Fibroblast of villous mesenchyme (primary cell): Measurements from ENCODE around the gene SPESP1. TPM values are rescaled to one million over a fixed set of nuclear protein-coding genes. Genes with fewer than 3 reads are reported as not detected.

Experiments
- DNase-seq: peaks from one replicate; pipeline ENCODE4 v3.0.0-alpha.2; 2010; ENCODE audit warnings: low read depth
- H3K4me3 ChIP-seq: 2 replicates; pipeline ENCODE4 v1.5.1; 2011; ENCODE audit warnings: low read depth, mild to moderate bottlenecking, low read length
- total RNA-seq: library from RNA; depleted of rRNA; stranded (reverse); fragments of >200 nt; gene quantifications from 2 replicates; pipeline ENCODE4 v1.2.3, GENCODE V29; 2012
- TF ChIP-seq, protein P1 (sequence below): IDR thresholded peaks from 2 replicates; pipeline ENCODE4 v1.5.1; 2012; ENCODE audit warnings: low read depth, mild to moderate bottlenecking, low read length; ENCODE audit not compliant: insufficient read depth

SPESP1 gene
- total RNA-seq, 1 donor: 3.0 TPM

DNA sequence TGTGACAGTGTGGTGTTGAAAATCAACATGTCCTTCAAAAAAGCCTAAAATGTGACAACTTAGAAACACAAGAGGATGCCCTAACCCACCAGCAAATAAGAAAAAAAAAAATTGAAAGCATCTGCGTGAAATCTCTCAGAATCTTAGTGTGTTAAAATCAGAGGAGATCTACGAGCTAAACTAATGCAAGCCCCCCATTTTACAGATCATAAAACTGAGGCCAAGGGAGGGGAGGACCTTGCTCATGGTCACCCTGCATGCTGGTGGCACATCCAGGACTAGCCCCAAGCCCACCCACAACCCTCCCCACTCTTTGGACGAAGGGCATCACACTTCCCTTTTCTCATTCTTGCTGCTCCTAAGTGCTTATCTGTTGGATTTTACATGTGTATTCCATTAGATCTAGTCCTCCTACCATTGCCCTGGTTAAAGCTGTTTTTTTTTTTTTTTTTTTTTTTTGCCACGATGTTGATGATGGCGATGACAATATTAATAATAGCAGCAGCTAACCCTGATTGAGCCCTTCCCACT, 55.1 kb downstream of the SPESP1 start:
- TF ChIP-seq, protein P1, sequence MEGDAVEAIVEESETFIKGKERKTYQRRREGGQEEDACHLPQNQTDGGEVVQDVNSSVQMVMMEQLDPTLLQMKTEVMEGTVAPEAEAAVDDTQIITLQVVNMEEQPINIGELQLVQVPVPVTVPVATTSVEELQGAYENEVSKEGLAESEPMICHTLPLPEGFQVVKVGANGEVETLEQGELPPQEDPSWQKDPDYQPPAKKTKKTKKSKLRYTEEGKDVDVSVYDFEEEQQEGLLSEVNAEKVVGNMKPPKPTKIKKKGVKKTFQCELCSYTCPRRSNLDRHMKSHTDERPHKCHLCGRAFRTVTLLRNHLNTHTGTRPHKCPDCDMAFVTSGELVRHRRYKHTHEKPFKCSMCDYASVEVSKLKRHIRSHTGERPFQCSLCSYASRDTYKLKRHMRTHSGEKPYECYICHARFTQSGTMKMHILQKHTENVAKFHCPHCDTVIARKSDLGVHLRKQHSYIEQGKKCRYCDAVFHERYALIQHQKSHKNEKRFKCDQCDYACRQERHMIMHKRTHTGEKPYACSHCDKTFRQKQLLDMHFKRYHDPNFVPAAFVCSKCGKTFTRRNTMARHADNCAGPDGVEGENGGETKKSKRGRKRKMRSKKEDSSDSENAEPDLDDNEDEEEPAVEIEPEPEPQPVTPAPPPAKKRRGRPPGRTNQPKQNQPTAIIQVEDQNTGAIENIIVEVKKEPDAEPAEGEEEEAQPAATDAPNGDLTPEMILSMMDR: no peak

DNA sequence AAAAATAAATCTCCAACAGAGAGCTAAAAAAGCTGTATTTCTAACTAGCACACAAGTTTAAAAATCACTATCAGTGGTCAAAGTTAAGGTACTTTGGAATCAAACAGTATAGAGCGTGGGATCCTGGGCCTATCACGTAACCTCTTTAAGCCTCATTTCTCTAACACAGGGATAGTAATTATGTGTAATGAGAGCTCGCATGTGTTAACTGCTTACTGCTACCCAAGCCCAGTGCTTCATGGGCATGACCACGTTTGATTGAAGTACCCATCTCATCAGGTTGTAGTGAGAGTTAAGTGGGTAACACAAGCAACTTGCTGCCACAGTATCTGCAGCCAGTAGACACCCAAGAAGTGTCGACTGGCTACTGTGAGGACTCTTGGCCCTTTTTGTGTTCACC, 56.0 kb downstream of the SPESP1 start:
- no peak overlapping the region for H3K4me3 ChIP-seq
- no peak for DNase-seq
- TF ChIP-seq, protein P1: no peak

More for the DNA sequence above, 55.1 kb downstream of the SPESP1 start:
- no peak for DNase-seq
- no peak overlapping the region for H3K4me3 ChIP-seq

DNA sequence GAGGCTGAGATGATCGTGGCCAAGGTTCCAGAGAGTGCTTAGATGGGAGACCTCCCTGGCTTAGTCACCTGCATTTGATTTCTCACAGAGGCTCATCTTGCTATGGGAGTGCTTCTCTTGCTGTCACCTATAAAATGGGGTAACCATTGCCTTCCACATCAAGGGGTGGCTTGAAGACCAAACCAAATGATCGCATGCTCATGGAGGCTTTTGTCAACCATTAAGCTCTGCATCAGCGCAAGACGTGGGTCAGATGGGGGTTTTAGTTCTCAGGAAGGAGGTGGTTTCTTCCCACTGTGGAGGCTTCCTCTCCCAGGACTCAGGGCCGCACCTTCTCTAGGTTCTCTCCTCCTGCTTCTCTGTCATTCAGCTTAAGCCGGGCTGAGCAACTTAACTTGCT, 56.8 kb downstream of the SPESP1 start:
- no peak overlapping the region for H3K4me3 ChIP-seq
- TF ChIP-seq, protein P1: no peak
- no peak for DNase-seq

DNA sequence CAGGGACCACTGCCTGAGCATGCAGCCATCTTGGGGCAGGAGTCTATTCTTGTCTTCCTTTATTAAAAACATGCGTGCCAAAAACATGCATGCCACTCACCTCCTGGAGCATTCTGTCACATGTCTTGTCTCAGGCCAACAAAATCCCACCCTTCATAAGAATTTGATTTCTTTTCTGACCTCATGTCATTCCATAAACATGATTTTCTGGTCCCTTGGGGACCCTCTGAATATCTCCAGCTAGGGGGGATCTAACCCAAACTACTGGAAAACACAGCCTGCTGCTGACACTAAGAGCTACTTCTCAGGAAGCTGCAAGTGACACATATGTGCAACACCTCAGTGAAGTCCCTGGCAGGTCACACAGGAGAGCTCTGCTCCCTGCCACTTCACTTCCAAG, 57.4 kb downstream of the SPESP1 start:
- H3K4me3 ChIP-seq: no peak overlapping the region
- no peak for DNase-seq
- TF ChIP-seq, protein P1: no peak

DNA sequence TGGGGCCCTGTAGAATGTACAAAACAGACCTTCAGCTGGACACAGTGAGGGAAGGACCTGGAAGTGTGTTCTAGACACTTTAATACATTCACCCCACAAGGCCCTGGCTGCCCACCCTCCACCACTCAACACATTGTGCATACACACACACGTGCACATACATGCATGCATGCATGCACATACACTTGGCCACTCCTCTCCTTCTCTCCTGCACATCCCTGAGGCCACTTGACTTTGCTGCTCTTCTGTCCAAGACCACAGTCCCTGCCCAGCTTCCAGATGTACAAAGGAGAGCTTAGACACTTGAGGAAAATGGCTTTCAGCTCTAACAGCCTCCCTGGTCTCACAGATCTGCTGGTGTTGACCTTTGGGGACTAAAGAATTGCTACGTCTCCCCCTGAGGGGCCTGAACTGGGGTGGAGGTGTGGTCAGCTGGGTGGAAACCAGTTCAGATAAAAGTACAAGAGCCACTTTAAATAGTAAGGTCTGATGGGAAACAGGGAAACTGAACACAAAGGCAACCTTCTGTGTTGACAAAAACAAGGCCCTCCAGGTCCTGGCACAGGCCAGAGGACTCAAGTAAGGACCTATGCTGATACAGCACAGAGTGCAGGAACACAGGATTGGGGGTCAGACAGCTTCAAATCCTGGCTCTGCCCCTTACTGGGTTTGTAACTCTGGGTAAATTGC, 59.4 kb downstream of the SPESP1 start:
- TF ChIP-seq, protein P1: no peak
- DNase-seq: no peak
- H3K4me3 ChIP-seq: no peak overlapping the region

DNA sequence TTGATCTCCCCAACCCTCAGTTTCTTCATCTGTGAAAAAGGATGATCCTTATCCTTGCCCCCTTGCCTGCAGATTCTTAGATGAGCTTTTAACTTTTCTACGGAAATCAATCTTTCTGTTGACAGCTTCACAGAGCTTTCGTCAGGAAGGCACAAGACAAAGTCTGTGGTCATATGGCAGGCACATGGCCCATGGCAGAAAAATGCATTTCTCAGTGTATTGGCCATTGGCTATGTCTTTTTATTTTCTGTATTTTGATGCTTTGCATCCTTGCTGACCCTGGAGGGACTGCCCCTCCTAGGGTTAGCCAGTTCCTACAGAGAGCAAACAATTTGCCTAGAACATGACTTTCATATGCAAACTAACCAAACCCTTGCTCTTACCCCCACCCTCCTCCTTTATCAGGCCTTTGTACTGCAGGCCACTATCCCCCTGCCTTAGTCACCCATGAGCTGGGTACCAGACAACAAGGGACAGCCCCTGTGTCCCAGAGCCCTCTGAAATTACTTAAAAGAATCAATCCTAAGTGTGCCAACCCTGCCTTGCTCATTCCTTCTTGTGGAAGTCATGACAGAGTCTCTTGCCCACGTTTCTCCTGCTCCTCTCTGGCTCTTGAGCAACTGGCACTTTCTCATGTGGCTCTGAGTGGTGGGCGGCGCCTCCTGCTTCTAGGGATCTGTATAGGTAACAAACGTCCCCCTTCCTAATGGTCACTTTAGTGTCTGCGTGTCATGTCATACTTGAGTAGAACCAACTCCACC, 60.1 kb downstream of the SPESP1 start:
- DNase-seq: no peak
- H3K4me3 ChIP-seq: no peak overlapping the region
- TF ChIP-seq, protein P1: no peak
